Stimulated activated CD8-positive, alpha-beta memory T cell treated with anti-CD3 and anti-CD28 coated beads, Interleukin-15, amount 100 ng/mL, for 1 hour (primary cell): ENCODE results near the gene PLEKHM2.

Experiments used
- DNase-seq: peaks from one replicate; pipeline ENCODE4 v3.0.0-alpha.2; 2020; ENCODE audit warnings: low read depth

Gene PLEKHM2

DNA sequence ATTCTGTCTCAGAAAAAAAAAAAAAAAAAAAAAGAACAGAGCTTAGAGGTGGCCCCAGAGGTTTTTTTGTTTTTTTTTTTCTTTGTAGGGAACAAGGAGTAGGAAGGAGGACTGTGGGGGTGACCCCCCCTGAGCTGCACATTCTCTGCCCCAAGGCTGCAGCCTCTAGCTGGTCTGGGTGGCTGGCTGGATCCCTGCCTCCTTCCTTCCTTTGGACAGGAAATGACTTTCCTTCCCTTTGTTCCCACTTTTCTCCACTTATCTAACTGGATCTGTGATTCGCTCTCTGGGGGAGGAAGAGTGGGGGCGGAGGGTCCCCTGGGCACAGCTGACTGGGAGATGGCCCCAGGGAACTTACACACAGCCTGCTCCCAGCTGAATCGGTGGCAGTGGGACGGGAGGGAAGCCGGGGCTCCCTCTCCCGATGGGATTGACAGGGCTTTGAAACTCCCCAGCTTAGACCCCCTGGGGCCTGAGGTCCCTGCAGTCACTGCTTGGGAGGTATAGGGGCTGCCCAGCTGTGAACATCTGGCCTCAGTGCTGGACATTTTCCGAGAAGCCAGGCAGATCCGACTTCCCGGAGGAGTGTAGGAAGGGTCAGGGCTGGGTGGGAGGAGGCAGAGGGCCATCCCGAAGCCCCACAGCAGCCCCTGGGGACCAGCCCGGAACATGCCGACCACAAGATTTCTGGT lies 76.5 kb downstream of the PLEKHM2 start:
- DNase-seq, result no peak

- no peak for DNase-seq
Measured at GRCh38 chr1:15761366-15762128, 77.4 kb downstream of the PLEKHM2 start.

DNA sequence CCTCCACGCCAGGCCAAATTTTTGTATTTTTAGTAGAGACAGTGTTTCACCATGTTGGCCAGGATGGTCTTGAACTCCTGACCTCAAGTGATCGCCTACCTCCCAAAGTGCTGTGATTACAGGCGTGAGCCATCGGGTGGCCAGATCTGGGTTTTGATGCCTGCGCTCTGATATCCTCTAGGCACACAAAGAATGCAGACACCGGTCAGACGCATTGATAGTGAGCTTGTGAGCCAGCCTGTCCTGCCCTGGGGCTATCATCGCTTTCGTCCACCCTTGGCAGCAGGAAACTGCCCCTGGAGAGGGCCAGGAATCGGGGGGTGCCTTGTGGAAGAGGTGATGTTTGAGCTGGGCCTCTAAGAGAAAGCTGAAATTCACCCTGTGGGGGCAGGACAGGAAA lies 78.4 kb downstream of the PLEKHM2 start:
- DNase-seq, result no peak

GRCh38 chr1:15764269-15764764 lies 80.2 kb downstream of the PLEKHM2 start:
- DNase-seq, result no peak

DNA sequence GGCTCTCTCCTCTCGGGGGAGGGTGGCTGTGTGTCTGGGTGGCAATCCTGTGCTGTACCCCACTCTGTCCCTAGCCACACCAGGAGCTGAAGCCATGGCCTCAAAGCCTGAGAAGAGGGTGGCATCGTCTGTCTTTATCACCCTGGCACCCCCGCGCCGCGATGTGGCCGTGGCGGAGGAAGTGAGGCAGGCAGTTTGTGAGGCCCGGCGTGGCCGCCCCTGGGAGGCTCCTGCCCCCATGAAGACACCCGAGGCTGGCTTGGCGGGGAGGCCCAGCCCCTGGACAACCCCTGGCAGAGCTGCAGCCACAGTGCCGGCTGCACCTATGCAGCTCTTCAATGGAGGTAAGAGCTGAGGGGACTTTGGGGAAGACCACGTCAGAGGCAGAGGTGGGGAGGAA lies 80.8 kb downstream of the PLEKHM2 start:
- DNase-seq, result no peak

DNA sequence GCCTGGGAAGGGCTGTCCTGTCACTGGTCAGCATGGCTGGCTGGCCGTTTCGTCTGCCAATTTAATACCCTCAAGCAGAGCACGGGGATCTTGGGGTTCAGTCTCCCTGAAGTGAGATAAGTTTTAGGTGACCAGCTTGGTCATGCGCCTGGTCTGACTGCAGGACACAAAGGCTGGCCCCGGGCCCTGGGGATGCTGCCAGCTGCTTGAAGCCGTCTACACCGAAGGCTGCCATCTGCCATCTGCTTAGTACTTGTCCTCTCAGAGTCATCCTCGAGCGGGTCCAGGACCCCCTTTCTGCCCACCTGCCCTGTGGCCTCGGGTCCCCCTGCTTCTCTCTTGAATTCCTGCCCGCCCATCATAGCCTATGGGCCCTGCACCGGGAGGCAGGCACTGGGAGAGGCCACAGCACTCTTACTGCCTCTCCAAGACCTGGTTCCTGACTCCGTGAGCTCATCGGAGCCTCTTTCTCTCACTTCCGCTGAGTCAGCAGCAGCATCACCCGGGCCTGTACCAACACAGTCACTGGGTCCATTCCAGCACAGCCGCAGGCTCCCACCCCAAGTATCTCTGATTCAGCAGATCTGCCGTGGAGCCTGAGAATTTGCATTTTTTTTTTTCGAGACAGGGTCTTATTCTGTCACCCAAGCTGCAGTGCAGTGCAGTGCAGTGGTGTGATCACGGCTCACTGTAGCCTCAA lies 81.5 kb downstream of the PLEKHM2 start:
- DNase-seq, result no peak

GRCh38 chr1:15767941-15768340 lies 83.8 kb downstream of the PLEKHM2 start:
- DNase-seq, result no peak

GRCh38 chr1:15768388-15768787 lies 84.3 kb downstream of the PLEKHM2 start:
- DNase-seq, result no peak

DNA sequence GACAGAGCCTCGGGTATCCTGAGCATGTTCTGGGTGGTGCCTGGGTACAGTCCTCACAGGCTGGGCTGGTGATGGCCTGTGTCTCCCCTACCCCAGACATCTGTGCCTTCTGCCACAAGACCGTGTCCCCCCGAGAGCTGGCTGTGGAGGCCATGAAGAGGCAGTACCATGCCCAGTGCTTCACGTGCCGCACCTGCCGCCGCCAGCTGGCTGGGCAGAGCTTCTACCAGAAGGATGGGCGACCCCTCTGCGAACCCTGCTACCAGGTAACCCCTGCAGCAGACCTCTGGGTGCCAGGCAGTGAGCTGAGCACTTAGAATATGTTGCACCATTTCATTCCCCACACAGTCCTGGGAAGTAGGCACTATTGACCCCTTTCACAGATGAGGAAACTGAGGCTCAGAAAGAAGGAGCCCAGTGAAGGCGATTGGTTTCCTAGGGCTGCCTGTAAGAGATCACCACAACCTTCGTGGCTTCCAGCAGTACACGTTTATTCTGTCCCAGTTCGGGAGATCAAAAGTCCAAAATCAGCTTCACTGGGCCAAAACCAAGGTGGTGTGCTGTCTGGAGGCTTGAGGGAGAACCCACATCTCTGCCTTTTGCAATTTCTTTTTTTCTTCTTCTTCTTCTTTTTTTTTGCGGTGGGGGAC lies 86.3 kb downstream of the PLEKHM2 start:
- no peak for DNase-seq

GRCh38 chr1:15771836-15772515 lies 87.9 kb downstream of the PLEKHM2 start:
- DNase-seq, result no peak

DNA sequence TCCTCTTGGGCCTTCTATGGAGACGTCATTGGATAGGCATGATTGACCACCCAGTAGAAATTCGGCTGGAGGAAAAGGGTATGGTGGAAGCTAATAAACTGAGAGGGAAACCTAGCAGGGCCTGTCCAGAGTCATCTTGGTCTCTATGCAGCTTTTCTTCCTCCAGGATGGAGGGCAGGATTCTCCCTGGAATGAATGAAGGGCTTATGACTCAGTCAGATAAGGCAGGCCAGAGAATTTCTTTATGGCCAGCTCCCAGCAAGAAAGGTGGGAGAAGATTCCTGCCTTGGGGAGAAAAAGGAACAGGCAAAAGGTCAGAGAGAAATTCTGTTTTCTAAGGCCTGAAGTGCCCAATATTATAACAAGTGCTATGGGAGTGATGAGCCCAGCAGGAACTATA lies 91.6 kb downstream of the PLEKHM2 start:
- DNase-seq, result no peak

GRCh38 chr1:15777909-15778707 lies 94.0 kb downstream of the PLEKHM2 start:
- DNase-seq, result no peak
